Measurements from ENCODE around the gene TCHP.
"Not testable (repeated sequence)": the region's sequence is repeated elsewhere in the genome, so short reads cannot be mapped to it uniquely, and the experiment has no call there.

The TCHP gene

DNA sequence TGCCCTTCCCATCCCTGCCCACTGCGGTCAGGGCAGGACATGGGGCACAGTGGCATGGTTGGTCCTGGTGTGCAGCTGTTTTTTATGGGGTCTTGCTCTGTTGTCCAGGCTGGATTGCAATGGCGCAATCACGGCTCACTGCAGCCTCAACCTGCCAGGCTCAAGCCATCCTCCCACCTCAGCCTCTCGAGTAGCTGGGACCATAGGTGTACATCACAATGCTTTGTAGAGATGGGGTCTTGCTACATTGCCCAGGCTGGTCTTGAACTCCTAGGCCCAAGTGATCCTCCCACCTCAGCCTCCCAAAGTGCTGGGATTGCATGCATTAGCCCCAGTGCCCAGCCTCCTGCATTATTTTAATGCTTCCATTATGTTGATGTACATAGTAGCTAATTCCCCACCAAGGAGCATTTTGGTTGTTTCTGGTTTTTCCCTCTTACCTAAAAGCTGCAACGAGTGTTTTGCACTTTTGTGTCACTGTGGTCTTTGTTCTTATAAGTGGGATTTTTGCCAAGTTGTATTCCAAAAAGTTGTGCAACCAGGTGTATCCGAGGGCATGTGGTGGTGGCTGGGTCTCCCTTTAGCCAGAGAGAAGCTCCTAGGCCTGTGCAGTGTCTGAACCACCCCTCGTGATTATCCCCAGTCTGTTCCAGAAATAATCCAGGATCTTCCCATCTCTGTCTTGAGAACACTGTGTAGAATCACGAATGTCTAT, 10.3 kb downstream of the TCHP start:
- DNase-seq (ENCODE audit: low read depth in 2 of 2), result no peak

DNA sequence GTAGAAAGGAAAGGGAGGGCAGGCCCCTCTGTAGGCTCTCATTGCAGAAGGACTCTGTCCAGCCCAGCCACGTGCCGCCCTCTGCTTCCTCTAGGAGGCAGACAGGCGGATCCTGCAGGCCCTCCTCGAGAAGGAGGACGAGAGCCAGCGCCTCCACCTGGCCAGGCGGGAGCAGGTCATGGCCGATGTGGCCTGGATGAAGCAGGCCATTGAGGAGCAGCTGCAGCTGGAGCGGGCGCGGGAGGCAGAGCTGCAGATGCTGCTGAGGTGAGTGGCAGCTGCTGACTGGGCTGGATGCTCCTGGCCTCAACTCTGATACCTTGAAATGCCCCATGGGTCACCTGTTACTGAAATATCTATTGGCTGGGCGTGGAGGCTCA, 10.9 kb downstream of the TCHP start:
- DNase-seq (ENCODE audit: low read depth in 2 of 2), result no peak

DNA sequence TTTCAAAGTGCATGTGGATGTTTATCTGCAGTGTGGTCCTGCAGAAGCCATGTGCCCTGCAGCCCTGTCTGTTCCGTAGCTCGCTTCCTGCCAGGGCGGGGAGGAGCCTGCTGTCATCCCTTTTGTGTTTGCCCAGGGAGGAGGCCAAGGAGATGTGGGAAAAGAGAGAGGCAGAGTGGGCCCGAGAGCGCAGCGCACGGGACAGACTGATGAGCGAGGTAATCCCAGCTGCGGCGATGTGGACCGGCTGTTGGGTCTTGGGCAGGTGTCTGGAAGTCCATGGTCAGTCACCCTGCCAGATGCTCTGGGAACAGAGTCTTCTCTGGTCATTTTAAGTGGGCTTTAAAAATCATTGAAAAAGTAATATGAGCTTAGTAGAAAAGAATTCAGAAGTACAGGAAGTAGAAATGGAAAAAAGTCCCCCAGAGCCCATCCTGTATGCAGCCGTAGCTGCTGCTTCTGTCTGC, 12.8 kb downstream of the TCHP start:
- no peak for DNase-seq (ENCODE audit: low read depth in 2 of 2)

DNA sequence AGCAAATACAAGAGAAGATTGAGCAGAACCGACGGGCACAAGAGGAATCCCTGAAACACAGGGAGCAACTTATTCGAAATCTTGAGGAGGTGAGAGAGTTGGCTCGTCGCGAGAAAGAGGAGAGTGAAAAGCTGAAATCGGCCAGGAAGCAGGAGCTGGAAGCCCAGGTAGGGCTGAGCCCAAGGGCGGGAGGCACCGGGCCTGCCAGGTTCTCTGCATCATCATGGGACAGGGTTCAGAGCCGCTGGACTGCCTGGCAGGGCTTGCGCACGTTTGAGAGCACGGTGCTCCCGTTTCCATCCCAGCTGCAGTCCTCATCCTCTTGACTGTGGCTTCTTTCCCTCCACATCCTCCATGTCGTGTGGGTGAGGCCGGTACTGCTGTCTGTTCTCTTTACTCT, 14.4 kb downstream of the TCHP start:
- DNase-seq (ENCODE audit: low read depth in 2 of 2), result no peak

DNA sequence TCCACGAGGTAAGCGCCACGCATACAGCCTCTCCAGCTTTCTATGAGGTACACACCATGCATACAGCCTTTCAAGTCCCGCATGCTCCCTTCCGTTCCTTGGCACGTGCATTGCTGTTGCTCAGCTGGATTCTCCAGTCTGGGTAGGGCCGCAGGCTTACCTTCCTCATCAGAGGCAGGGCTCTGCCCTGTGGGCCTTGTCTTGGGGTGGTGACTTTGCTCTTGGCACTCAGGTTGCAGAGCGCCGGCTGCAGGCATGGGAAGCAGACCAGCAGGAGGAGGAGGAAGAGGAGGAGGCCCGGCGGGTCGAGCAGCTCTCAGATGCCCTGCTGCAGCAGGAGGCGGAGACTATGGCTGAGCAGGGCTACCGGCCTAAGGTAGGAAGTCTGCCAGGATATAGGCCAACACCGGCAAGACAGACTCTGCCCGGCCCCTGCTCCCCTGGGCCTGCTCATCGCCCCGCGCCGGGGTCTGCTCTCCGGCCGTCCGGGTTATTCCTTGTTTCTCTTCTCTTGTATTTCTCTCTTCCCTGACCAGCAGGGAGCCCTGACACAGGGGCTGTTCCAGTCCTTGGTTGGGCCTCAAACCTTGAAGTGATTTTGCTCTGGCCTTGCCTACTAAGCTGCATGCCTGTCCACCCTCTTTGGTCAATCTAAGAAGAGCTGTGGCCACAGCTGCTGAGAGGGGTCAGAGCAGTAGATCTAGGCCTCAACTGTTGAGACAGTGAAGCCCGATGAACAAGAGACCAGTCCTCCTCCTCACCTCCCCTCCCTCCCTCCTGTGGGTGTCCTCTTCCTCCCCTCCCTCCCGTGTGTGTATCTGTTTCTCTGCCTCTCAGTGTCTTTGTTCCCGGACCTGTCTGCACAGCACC, 15.3 kb downstream of the TCHP start:
- DNase-seq (ENCODE audit: low read depth in 2 of 2), result no peak

DNA sequence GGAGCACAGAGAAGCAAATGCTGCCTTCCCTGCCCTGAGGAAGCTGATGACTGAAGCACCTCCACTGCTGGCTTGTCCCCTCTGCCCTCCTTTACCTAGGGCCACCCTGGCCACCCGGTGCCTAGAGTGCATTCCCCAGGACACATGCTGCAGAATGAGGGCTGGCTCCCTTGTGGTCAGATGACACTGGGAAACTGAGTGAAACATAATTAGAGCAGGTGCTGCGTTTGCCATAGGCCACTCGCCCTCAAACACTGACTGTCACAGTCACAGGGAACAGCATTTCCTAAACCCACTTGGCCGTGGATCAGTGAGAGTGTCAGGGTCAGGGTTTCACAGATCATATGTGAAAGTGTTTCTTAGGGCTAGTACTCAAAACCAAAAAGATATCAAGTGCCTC, 16.0 kb downstream of the TCHP start:
- no peak for DNase-seq (ENCODE audit: low read depth in 2 of 2)

DNA sequence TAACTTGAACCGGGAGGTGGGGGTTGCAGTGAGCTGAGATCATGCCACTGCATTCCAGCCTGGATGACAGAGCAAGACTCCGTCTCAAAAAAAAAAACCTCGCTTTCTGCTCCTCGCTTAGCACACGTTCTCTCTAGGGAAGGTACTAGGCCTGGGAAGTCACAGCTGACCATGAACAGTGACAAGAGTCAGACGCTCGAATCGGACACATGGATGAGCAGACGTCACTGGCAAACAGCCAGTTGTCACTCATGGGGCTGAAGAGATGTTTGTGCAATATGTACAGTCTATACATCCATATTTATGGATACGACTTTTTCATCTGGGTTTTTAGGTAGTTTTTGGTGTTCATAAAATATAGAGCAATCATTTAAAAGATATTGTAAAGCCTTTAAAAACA, 19.4 kb downstream of the TCHP start:
- DNase-seq (ENCODE audit: low read depth in 2 of 2), result no peak

DNA sequence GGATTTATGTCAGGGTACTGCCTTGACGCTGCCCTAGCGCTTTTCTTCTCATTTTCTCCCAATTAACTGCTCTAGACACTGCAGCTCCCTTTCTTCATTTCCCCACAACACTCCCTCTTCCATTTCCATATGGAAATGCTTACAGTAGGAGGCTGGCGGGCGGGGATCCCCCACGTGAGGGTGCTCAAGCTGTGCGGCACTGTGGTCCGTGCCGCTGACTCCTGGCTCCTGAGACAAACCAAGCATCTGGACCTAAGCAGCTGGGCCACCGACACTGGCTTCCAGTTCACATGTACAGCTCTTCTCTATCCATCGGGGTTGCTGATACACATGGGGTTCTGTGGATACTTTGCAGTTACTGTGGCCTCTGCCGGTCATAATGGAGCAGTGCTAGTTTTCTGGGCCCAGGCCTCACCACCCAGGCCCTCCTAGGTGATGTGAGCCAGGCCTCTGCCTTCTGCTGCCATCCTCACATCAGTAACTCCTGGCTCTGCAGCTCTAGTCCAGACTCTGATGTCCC, 20.2 kb downstream of the TCHP start:
- no peak for DNase-seq (ENCODE audit: low read depth in 2 of 2)

DNA sequence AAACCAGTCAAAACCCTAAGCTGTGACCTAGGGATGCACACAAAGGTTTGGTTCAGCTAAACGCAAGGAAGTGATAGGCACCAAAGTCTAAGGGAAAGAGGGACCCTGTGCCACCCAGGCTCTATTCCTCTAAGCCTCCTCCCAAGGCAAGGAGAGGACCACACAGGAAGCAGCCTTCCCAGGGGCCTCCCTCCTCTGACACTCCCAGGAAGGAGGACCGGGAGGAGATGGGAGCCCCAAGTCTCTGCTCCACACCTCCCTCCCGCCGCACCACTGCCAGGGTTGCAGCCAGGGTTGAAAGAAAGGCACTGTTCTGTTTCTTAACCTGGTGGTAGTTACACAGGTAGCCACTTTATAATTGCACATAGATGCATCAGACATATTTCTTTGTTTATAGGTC, 21.9 kb downstream of the TCHP start:
- no peak for DNase-seq (ENCODE audit: low read depth in 2 of 2)

DNA sequence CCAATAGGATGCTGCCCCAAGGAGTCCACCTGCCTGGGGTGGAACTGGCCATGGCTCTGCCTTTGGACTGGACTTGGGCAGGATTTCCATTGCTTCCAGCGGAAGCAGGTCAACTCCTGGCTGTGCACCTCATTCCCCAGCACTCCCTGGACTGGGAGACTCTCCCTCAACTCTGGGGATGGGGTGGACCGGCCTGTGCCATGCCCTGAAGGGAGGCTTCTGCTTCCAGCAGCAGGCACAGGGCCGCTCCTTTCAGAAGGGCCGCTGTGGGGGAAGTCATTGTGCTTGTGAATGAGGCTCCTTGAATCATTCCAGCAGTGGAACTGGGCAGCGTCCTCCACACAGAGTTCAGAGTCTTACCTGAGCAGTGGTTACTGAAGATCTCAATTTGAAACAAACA, 23.0 kb downstream of the TCHP start:
- DNase-seq (ENCODE audit: low read depth in 2 of 2), result no peak

DNA sequence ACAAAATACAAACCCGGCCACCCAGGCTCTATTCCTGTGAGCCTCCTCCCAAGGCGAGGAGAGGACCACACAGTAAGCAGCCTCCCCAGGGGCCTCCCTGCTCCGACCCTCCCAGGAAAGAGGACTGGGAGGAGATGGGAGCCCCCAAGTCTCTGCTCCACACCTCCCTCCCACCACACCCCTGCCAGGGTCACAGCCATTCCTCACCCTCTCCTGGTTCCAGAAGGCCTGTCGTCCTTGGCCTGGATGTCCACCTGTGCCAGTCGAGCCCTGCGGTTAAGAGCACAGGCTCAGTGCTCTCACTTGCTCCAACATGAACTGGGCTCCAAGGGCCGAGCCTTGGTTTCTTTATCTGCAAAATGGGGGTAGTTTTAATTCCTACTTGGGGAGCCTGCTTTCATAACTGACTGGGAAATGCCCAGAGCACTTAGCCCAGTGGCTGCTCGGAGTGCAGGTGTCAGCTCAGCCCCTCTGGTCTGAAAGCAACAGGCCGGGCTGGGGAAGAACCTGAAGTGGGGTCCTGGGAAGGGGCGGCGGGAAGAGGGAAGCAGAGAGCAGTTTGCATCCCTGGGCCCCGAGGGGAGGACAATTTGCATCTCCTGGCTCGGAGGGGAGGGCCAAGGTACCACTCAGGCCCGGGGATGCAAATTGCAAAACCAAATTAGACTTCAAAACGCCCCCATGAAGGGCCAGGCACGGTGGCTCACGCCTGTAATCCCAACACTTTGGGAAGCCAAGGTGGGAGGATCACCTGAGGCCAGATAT, 23.6 kb downstream of the TCHP start:
- no peak for DNase-seq (ENCODE audit: low read depth in 2 of 2)

DNA sequence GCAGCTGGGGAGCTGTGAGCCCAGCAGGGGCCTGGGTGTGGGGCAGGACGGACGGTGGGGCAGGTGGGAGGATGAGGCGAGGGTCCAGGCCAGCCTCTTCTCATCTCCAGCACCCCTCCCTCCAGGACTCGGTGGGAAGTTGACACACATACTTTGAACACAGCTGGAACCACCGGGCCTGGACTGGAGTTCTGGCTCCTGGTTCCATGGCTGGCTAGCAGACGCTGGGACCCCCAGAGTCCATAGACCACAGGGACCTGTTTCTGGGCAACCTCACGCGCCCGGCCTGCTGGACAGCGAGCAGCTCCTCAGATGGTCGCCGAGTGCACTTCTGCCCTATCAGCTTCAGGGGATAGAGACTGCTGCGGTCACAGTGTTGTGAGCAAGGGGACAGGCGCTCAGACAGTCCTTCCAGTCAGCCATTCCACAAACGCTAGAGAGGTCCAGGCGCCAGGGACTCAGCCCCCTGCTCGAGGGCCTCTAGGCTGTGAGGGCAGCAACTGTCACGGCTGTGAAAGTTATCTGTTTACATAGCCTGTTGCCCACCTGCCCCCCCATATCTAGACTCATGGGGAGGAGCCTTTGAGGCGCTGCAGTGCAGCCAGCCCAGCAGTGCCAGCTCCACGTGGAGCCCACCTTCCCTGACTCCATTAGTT, 25.2 kb downstream of the TCHP start:
- no peak for DNase-seq (ENCODE audit: low read depth in 2 of 2)

DNA sequence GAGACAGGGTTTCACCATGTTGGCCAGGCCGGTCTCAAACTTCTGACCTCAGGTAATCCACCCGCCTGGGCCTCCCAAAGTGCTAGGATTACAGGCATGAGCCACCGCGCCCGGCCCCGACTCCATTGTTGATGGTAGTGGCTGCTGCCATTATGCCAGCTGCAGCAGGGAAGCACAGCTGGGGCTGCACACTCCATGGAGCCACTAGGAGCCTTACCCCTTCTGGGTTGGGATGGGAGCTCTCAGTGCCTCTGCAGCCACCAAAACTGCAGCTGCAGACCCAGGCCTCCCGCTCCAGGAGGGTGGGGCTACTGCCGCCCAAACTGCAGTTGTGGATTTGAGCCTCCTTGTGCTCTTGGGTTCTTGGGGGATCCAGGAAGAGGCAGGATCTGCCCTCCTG, 25.9 kb downstream of the TCHP start:
- no peak for DNase-seq (ENCODE audit: low read depth in 2 of 2)

DNA sequence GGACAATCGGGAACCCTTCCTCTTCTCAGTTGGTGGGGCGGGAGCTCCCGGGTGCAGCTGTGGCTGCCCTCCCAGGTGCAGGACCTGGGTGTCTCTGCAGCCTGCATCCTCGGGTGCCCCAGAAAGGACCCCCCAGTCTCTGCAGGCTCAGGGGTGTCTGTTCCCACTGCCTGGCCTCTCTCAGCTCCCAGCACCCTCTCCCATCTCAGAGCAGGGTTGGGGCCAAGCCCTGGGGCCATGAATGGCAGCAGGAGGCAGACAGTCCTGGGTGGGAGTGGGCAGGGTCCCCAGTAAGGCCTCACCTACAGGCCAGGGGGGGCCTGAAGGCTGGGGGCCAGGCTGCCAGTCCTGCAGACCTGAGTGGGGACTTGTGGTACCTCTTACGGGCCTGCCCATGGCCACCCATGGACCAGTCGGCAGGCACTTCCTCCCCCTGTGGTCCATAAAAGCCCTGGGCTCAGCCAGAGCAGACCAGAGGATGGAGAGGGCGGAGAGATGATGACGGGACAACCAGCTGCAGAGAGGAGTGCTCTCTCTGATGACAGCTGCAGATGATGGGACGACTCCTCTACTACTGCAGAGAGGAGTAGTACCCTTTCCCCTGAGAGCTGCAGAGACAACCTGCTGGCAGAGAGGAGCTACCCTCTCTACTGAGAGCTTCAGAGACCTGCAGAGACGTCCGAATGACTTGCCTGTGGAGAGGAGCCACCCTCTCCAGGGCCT, 26.6 kb downstream of the TCHP start:
- no peak for DNase-seq (ENCODE audit: low read depth in 2 of 2)

DNA sequence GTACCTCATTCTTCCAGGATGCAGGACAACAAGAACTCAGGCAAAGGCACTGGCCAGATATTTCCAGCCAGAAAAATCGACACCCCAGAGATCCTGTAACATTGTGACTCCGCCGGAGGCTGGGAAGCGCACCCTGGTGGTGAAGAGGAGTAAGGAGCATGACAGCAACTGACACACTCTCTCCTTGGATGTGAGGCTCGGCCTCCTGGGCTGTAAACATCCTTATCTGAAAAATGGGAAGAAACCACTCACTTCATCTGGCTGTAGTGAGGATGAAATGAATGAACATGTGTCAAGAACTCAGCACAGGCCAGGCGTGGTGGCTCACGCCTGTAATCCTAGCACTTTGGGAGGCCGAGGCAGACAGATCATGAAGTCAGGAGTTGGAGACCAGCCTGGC, 27.5 kb downstream of the TCHP start:
- DNase-seq (ENCODE audit: low read depth in 2 of 2), result peak in 1 of 2 donors; percentile 16

DNA sequence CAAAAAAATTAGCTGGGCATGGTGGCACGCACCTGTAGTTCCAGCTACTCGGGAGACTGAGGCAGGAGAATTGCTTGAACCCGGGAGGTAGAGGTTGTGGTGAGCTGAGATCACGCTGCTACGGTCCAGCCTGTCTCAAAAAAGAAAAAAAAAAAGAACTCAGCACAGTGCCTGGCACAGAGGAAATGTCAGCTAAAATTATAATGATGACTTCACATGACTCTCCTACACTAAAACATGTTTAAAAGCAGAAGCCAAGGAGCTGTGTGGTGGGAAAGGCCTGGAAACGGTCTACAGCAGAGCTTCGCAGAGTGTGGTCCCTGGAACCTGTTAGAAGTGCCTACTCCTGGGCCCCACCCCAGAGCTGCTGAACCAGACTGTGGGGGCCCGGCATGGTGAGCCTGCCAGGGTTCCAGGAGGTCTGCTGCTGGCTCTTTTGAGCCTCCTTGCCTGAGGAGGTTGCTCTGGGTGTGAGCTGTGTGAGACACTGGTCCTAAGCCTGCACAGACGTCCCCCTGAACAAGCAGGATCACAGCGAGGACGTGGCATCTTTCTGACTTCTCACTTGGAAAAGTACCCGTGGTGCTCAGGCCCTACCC, 28.1 kb downstream of the TCHP start:
- no peak for DNase-seq (ENCODE audit: low read depth in 2 of 2)

DNA sequence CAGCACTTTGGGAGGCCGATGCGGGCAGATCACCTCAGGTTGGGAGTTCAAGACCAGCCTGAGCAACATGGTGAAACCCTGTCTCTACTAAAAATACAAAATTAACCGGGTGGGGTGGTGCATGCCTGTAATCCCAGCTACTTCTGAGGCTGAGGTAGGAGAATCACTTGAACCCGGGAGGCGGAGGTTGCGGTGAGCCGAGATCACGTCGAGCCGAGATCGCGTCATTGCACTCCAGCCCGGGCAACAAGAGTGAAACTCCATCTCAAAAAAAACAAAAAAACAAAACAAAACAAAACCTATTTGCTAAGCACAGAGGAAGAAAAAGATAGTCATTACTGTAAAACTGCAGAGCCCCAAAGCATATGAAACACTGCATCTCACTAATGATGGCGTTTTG, 29.3 kb downstream of the TCHP start:
- not testable (repeated sequence) for DNase-seq (ENCODE audit: low read depth in 2 of 2)

DNA sequence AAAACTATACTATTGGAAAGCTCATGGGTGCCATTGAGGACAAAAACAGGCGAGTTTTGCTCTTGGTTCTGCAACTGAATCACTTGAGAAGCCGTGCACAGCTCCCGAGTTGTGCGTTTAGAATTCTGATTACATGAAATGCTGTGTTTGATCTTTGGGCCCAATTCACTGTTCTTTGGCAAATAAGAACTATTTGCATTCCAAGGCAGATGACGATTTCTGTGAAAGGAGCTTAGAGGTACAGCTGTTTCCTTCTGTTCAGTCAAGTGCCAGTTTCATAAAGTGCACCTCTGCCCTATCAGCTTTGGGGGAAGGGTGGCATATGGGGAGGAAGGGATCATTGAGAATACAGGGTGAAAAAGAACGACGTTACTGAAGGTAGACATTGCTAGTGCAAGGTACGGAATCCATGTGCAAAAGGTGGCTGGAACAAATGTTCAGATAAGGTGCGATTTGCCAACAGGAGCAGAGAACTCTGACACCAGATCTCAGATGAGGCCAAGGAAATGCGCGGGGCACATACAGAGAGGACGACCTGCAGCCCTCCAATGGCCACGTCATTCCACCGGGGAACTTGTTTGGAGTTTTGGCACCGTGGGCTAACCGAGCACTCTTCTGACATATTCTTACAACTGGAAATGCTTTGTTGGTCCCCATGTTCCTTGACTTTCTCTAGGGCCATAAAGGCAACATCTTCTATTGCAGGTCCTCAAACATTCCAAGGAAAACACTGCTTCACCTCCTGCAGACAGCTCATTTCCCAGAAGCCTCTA, 30.1 kb downstream of the TCHP start:
- DNase-seq (ENCODE audit: low read depth in 2 of 2), result no peak

DNA sequence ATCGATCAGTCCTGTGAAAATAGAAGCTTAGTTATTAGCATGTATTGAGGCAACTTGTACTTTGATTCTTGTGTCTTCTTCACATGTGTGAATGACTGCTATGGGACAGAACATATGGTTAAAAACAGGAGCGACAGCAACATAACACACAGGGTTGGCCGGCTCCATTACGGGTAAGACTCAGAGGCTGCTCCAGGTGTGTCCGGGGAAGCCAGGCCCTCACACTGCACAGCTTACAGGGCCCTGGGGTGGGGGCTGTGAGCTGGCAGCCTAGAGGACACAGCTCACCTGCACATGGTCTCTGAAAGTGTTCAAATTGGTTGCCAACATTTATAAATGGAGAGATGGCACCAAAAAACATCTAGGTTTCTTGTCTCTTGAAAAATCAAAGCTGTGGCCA, 31.1 kb downstream of the TCHP start:
- DNase-seq (ENCODE audit: low read depth in 2 of 2), result no peak
